GM12872 (cell line): ENCODE measurements around the gene FLRT3.

Experiments
- TF ChIP-seq, protein P1 (sequence below): IDR thresholded peaks from 3 replicates; pipeline ENCODE4 v1.5.1; 2011; ENCODE audit warnings: low read depth, mild to moderate bottlenecking, low read length, moderate library complexity; ENCODE audit not compliant: insufficient read depth

The FLRT3 gene

DNA sequence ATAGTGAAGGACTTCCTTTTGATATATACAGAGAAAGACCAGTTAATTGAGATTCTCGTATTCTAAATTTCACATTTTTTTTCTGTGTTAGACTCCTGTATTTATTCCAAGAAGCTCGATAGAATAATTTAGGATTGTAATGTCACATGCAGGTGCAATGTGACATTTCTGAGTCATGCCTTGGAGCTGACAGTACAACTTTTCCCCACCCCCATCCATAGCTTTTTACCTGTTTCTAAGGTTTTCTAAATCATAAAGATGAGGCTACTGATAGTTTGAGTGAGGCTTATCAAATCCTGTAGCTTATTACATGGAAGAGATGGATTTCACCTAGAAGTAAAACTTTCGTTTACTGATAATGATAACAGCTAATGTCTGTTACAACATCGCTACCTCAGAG lies 37.6 kb downstream of the FLRT3 start:
- TF ChIP-seq, protein P1, sequence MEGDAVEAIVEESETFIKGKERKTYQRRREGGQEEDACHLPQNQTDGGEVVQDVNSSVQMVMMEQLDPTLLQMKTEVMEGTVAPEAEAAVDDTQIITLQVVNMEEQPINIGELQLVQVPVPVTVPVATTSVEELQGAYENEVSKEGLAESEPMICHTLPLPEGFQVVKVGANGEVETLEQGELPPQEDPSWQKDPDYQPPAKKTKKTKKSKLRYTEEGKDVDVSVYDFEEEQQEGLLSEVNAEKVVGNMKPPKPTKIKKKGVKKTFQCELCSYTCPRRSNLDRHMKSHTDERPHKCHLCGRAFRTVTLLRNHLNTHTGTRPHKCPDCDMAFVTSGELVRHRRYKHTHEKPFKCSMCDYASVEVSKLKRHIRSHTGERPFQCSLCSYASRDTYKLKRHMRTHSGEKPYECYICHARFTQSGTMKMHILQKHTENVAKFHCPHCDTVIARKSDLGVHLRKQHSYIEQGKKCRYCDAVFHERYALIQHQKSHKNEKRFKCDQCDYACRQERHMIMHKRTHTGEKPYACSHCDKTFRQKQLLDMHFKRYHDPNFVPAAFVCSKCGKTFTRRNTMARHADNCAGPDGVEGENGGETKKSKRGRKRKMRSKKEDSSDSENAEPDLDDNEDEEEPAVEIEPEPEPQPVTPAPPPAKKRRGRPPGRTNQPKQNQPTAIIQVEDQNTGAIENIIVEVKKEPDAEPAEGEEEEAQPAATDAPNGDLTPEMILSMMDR, result no peak

DNA sequence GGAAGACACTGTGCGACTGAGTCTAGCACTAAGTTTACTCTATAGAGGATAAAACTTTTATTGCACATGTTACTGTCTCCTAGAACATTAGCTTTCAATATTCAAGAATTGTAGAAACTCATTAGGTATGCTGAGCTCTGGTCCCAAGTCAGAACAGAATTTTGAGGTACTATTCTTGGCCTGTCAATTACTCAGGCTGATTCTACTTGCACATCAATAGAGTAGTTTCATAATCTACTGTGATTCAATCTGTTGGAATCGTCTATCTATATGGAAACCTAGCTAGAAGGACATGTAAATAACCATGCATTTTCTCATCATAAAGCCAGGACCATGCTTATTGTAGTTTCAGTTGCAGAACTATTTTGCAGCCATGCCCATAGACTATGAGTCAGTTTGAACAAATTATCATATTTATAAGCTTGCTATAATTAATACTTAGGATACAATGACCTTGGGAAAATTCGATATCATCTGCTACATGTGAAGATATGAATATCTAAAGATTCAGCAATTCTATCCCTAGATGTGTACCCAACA lies 41.6 kb downstream of the FLRT3 start:
- TF ChIP-seq, protein P1, result no peak

DNA sequence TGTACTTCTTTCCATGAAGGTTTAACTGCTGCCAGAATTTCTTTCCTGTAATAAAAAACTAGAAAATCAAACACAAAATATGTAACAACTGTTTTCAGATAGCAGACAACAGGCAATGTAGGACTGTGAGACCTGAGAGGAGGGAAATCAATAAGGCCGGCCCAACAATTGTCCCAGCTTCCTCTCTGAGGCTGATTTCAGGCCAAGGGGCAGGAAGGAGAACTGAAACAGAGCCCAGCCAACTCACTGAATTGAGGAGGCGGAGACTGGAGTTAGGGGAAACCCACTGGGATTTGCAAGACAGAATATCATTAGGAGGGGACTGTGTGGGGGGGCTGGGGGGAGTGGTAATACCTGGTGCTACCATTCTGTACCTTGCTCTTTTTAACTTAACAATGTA lies 42.2 kb downstream of the FLRT3 start:
- TF ChIP-seq, protein P1, result no peak

DNA sequence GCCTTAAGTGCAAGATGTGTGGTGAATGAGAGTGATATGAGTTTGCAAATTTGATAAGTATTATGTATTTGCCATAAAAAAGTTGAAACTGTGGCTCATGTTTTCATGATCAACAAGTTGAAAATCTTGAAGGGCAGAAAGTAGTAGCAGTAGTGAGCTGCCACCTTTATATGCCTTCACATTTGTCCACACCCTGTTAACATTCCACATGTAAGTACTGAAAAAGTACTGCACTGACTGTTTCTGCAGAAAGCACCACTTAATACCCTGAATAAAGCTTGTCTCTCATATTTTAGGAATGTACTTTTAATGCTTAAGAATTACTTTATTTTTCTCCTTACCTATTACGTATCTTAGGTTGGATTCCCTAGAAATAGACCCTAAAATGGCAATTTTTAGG lies 45.9 kb downstream of the FLRT3 start:
- TF ChIP-seq, protein P1, result no peak

DNA sequence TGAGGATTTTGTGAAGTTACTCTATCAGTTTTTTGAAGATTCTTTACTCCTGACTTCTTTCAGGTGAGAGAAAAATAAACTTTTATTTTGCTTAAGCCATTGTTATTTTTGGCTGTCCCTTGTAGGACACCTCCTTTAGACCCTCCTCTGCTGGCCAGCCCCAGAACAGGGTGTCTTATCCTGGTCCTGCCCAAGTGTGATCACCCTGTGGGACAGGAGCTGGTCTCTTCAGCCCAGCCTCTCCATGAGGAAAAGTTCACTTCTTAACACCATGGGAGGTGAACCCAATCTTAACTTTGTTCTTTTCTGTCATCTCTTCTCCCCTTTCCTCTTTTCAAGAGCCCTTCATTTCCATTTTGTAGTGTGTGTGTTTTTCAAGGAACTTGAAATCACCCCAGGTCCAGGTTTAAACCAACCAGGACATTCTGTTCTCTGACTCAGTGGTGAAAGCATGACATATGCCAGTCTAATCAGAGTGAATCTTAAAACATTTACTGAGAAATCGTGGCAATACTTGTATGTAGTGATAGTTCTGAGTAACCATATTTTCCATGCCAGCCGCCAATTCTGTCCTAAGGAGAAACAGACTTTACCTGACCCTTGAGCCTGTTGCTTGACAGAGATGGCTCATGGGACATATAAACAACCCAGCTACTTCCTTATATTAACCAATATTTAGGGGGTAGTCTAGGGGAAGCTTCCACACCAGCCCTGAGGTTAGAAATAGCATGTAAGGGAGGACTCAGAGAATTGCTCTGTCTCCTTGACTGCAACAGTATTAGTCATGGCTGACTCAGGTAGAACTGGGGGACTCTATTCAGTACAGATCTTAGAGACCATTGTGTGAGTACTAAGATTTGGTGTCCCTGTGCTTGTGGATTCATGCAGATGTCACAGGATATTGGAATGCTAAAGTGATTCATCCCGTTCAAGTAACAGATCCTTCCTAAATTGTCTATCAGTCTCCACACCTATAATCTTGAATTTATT lies 48.8 kb downstream of the FLRT3 start:
- TF ChIP-seq, protein P1, result no peak

DNA sequence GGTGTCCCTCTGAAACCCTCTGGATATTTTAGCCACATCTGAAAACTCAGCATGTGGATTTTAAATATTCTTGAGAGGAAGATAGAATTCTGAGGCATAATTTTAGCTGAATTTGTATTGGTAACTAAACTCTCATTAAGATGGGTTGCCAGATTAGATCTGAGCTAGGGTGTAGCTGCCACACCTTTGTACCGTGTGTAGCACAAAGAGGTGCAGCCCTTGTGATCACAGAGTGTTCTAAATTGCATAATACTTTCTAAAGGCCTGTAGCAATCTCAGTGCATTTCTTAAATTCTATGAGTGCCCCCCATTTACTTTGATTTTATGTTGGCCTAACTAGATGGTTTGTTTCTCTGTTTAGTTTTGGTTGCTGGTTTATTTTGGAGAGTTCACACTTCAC lies 53.0 kb downstream of the FLRT3 start:
- TF ChIP-seq, protein P1, result no peak

DNA sequence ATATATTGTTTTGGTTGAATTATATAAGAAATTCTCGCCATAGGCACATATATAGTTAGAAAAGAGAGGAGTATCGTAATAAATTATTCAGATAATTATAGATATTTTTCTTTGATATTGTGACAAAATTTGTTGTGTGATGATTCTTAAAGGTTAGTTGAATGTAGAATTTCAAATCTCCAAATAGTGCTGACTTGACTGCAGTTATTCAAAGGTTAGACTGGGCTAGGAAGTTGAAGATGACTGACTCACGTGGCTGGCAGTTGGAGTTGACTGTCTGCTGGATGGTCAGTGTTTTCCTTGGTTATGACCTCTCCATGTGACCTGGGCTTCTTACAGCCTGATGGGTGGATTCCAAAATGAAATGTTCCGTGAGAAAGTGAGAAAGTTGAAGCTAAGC lies 55.3 kb downstream of the FLRT3 start:
- TF ChIP-seq, protein P1, result no peak
